HG03139 (cell line): ENCODE measurements around the gene TYMP.
"Not testable (repeated sequence)": the region's sequence is repeated elsewhere in the genome, so short reads cannot be mapped to it uniquely, and the experiment has no call there.

Source experiments
- ATAC-seq: cut with Tn5 transposase; IDR thresholded peaks from one replicate; pipeline ENCODE4 v1.9.1; 2021; ENCODE audit not compliant: unreplicated experiment

Gene TYMP

DNA sequence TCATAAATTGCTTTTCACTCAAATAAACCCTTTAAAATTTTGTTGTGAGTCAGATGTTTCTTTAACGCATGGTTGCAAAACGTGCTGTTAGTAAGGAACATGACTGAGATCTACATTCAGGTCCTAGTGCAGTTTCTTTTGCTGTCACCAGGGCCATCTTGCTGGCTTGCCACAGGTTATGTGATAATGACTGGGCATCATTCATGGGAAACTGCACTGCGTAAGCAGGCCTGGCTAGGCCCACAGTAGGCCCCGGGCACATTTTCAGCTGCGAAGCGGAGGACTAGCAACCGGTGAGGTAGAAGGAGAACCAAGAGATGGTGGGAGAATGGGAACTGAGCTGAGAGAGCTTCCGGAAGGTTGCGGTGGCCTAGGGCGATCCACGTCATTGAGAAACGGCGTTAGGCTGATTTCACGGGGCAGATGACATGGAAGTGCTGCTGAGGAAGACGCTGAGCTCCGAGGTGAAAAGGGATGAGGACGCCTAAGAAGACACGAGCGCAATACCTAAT lies 12.7 kb upstream of the TYMP start:
- ATAC-seq, result no peak

DNA sequence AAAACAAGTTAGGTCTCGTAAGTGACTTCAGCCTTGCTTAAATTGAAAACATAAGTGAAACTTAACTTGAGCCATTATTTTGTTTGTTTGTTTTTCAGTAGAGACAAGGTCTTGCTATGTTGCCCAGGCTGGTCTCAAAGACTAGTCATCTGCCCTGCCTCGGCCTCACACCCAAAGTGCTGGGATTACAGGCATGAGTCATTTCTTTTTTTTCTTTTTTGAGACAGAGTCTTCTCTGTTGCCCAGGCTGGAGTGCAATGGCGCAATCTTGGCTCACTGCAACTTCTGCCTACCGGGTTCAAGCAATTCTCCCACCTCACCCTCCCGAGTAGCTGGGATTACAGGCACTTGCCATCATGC lies 11.8 kb upstream of the TYMP start:
- ATAC-seq, result not testable (repeated sequence)

GRCh38 chr22:50540381-50540780 lies 10.6 kb upstream of the TYMP start:
- no peak for ATAC-seq

DNA sequence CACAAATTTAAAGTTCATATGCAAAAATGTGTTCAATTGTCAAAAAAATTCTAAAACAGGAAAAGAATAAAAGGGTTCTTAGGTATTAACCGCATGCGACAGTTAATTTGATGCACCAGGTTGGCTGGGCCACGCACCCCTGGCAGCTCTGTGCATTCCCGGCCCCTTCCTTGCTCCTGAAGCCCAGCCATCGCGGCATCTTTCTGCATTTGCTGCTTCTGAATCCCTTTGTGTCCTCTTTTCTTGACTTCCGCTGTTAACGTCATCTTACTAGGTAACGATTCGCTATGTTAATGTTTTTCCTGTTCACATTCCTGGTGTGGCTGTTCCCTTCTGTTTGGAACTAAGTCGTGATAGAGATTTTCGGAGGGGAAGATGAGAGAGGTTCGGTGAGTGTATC lies 8.0 kb upstream of the TYMP start:
- ATAC-seq, result no peak

DNA sequence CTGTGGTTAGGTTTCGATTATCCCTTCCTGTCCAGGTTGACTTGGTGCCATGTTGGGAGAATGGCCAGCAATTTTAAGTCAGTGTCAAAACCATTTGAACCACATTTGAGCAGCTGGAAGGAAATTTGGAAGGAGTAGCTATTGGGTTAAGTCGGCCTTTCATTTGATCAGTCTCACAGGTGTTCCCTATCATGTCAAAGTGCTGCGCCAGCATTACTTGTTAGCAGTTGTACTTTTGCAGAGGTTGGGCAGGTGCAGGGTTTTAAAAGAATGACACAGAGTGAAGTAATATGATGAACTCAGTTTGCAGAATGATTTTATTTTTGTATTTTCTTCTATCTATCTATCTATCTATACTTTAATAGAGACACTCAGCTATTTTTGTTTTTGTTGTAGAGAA lies 6.4 kb upstream of the TYMP start:
- ATAC-seq, result no peak

DNA sequence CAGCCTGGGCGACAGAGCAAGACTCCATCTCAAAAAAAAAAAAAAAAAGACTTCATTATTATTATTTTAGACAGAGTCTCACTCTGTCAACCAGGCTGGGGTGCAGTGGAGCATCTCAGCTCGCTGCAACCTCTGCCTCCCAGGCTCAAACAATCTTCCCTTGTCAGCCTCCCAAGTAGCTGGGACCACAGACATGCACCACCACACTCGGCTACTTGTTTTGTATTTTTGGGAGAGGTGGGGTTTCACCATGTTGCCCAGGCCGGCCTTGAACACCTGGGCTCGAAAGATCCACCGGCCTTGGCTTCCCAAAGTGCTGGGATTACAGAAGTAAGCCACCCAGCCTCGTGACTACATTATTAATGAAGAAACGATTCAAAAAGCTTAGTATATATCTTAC lies 5.3 kb upstream of the TYMP start:
- ATAC-seq, result no peak

GRCh38 chr22:50533856-50534711 lies 4.3 kb upstream of the TYMP start:
- ATAC-seq, result not testable (repeated sequence)

DNA sequence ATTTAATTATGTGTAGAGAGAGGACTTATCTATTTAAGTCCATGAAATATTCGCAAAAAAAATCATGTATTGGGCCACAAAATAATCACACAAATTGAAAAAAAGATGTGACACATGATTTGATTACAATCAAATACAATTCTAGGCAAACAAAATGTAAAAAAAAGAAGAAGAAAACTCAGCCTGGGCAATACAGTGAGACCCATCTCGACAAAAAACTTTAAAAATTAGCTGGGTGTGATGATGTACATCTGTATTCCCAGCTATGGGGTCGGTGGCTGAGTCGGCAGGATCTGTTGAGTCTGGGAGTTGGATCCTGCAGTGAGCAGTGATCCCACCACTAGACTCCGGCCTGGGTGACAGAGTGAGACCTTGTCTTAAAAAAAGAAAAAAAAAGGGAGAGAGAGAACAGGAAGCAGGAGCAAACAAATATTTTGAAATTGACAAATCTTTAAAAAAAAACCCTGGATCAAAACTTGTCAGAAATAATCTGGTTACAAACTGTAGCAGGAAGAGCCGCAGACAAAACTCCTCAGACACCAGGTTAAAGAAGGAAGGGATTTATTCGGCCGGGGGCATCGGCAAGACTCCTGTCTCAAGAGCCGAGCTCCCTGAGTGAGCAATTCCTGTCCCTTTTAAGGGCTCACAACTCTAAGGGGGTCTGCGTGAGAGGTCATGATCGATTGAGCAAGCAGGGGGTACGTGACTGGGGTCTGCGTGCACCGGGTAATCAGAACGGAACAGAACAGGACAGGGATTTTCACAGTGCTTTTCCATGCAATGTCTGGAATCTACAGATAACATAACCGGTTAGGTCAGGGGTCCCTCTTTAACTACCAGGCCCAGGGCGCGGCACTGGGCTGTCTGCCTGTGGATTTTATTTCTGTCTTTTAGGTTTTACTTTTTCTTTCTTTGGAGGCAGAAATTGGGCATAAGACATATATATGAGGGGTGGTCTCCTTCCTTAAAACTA lies 3.3 kb upstream of the TYMP start:
- ATAC-seq, result no peak

GRCh38 chr22:50531962-50532674 lies 2.3 kb upstream of the TYMP start:
- ATAC-seq, result no peak

- no peak for ATAC-seq
Observed at GRCh38 chr22:50531546-50531961, 1.7 kb upstream of the TYMP start.

- ATAC-seq, result no peak
Observed at GRCh38 chr22:50530877-50531545, 1.2 kb upstream of the TYMP start.

DNA sequence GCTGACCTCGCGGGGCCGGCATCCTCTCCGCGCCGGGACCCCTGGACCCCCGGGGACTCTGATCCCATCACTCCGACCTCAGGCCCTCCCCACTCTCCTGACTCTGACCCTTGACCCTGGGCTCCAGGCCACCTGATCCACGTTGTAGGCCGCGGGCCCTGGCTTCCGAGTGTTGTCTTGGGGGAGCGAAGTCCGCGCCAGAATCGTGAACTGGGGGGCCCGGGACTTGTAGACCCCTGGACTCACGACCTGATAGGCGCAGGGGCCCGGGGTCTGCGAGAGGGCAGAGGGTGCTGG lies 716 bp upstream of the TYMP start:
- no peak for ATAC-seq

GRCh38 chr22:50529416-50529896 lies 356 bp downstream of the TYMP start:
- no peak for ATAC-seq

GRCh38 chr22:50528682-50529415 lies 963 bp downstream of the TYMP start:
- no peak for ATAC-seq

- ATAC-seq, result no peak
Observed at GRCh38 chr22:50527921-50528681, 1.7 kb downstream of the TYMP start.

DNA sequence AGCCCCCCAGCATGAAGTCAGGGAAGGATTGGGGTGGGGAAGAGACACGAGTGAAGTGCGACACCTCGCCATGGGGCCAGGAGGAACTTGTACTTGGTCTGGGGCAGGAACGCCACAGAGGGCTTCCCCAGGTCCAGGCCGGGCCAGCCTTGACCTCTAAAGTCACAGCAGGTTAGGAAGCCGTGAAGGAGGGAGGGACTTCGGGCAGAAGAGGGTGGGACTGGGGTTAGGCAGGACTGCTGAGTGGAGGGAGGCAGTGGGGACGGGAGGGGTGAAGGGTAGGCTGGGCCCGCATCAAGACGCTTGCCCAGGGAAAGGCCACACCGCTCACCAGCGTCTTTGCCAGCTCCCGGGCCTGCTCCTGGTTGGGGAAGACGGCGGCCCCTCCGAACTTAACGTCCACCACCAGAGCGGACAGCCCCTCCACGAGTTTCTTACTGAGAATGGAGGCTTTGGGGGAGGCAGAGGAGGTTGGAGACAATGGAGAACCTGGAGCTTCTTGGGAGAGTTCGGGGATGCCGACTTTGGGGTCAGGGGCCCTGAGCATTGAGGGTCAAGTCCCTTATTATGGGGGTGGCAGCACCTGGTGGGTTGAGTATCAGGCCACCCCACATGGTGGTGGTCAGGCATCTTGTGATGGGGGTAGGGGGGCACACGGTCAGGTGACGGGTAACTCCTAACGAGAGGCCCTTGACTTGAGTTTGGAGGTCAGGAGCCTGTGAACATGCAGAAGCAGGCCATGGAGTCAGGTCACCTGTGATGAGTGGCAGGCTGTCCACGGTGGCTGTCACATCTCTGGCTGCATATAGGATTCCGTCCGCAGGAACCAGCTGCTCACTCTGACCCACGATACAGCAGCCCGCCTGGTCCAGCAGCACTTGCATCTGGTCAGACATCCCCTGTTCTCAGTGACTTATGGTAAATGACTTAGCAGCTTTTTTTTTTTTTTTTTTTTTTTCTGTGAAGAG lies 2.7 kb downstream of the TYMP start:
- ATAC-seq, result no peak

- peak; percentile 30 for ATAC-seq
Observed at GRCh38 chr22:50526108-50526833, 3.5 kb downstream of the TYMP start.

DNA sequence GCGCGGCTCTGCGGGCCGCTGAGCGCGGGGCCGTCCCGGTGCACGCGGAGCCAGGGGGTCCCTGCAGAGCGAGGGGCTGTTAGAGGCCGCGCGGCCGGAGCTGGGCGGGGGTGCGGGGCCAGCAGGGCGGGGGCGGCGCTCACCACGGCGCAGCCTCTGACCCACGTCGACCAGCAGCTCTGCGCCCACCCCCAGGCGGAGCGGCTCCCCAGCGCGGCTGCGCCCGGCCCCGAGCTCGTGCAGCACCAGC lies 4.0 kb downstream of the TYMP start:
- peak; percentile 8 for ATAC-seq
